HG02970 (cell line): ENCODE results near the gene SLC26A4.
A peak's percentile ranks its signal among the peaks of the same experiment; 100 is the strongest.

Experiments
- ATAC-seq: cut with Tn5 transposase; IDR thresholded peaks from one replicate; pipeline ENCODE4 v1.9.1; 2021; ENCODE audit warnings: mild to moderate bottlenecking, moderate library complexity, moderate number of reproducible peaks; ENCODE audit not compliant: unreplicated experiment, low FRiP score

SLC26A4 gene

GRCh38 chr7:107742678-107743566 lies 82.3 kb downstream of the SLC26A4 start:
- peak; percentile 35 for ATAC-seq

DNA sequence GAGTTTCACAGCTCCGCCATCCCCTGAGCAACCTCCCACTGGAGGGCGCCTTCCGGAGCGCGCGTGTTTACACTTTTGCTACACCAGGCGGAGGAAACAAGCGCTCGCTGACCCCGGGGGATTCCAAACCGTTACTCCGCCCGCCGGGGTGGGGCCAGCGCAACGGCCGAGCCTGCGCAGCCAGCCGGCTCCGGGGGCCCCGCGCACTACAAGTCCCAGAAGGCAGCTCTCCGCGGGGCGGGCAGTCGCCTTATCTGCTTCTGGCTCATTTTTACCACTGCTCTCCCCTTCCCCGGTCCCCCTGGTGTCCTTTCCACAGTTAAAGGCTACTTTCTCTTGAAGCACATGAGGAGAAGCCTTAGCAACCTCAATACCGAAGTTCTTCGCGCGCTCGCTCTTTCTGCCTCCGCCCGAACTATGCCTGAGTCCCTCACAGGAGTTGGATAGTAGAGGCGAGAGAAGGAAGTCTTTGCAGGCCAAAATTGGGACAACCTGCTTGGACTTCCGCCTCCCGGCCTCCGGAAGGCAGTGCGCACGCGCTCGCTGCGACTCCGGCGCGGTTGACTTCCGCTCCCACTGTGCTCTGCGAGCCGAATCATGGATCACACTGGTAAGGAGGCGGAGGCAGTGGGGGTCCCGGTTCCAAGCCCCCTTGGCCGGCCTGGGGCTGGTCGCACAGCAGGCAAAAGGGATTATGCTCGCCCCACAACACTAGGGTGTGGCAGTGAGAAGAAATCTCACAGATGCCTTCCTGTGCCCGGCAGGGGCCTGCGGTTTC lies 83.1 kb downstream of the SLC26A4 start, which contains the start of gene CBLL1:
Gene CBLL1 (plus strand): TSS at position 576 of the 778 bp plus-strand sequence. CDS start 22 bp downstream, at position 598.
- ATAC-seq, result peak; percentile 93

DNA sequence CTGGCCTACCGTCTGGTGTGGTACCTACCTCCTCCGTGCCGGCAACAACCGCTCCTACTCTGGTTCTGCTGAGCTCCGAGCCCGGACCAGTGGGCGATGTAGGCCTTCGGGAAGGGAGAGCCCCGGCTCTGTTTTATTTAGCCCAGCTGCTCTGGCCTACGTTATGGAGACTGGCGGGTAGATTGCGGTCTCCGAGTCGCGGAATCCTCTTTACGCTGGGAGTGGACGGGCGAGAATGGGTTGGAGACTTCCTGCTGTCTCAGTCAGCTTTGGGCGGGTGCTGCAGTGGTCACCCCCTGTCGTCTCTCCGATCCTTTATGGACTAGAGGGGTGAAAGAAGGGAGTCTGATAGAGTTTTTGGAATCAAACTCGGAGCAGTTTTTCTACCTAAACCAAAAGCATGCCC lies 83.7 kb downstream of the SLC26A4 start:
- peak; percentile 32 for ATAC-seq

GRCh38 chr7:107746006-107746405 lies 85.4 kb downstream of the SLC26A4 start:
- no peak for ATAC-seq

GRCh38 chr7:107751113-107751512 lies 90.5 kb downstream of the SLC26A4 start:
- ATAC-seq, result no peak

DNA sequence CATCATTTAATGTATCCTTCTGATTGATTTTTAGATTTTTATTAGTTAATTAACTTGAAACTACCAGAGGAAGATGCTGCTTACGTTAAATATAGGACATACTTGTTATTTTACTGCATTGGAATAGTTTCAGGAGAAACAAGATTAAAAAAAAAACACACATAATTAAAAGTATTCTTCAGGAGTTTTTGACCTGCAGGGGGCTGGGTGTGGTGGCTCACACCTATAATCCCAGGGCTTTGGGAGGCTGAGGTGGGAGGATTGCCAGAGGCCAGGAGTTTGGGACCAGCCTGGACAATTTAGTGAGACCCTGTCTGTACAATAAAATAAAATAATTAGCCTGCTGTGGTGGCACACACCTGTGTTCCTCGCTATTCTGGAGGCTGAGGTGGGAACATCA lies 94.0 kb downstream of the SLC26A4 start:
- no peak for ATAC-seq

DNA sequence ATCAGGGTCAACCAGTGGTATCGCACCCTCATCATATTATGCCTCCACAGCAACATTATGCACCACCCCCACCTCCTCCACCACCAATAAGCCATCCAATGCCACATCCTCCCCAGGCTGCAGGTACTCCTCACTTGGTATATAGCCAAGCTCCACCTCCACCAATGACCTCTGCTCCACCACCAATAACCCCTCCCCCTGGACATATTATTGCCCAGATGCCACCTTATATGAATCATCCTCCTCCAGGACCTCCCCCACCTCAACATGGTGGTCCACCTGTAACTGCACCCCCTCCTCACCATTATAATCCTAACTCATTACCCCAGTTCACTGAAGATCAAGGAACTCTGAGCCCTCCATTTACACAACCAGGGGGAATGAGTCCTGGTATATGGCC lies 98.0 kb downstream of the SLC26A4 start:
- ATAC-seq, result no peak

GRCh38 chr7:107767391-107767790 lies 106.8 kb downstream of the SLC26A4 start:
- no peak for ATAC-seq
